HEK293 (cell line): Measurements from ENCODE around the gene HPRT1.

Experiments
- CTCF ChIP-seq: fragments of 450-650 bp; formaldehyde crosslinking; IDR thresholded peaks from 2 replicates; pipeline ENCODE4 v1.5.1; 2016; ENCODE audit warnings: missing biosample characterization, missing genetic modification characterization
- FEZF1 ChIP-seq: fragments of 450-650 bp; formaldehyde crosslinking; IDR thresholded peaks from 2 replicates; pipeline ENCODE4 v1.5.1; 2016; ENCODE audit warnings: missing biosample characterization, missing genetic modification characterization
- REST ChIP-seq: fragments of 450-650 bp; formaldehyde crosslinking; IDR thresholded peaks from 2 replicates; pipeline ENCODE4 v1.5.1; 2016; ENCODE audit warnings: missing biosample characterization, missing genetic modification characterization
- ZNF133 ChIP-seq: fragments of 450-650 bp; formaldehyde crosslinking; IDR thresholded peaks from 2 replicates; pipeline ENCODE4 v1.5.1; 2016; ENCODE audit warnings: missing biosample characterization, missing genetic modification characterization
- ZNF311 ChIP-seq: fragments of 450-650 bp; formaldehyde crosslinking; IDR thresholded peaks from 2 replicates; pipeline ENCODE4 v1.5.1; 2017; ENCODE audit warnings: missing biosample characterization, missing genetic modification characterization, borderline replicate concordance
- ZNF670 ChIP-seq: fragments of 450-650 bp; formaldehyde crosslinking; IDR thresholded peaks from 2 replicates; pipeline ENCODE4 v1.5.1; 2016; ENCODE audit warnings: missing biosample characterization, missing genetic modification characterization, low read depth
- ZNF777 ChIP-seq: fragments of 450-650 bp; formaldehyde crosslinking; IDR thresholded peaks from 2 replicates; pipeline ENCODE4 v1.5.1; 2017; ENCODE audit warnings: missing biosample characterization, missing genetic modification characterization, borderline replicate concordance
- TF ChIP-seq, protein P1 (sequence below): sonication (generic); formaldehyde crosslinking; IDR thresholded peaks from 2 replicates; pipeline ENCODE4 v1.8.1; 2022; ENCODE audit warnings: mild to moderate bottlenecking, moderate library complexity, missing genetic modification reagents

GRCh38 chrX:134533952-134534351 lies 74.0 kb downstream of the HPRT1 start:
- TF ChIP-seq ZNF670 (tag by site-specific recombination) (no peak), CTCF (tag by site-specific recombination) (no peak), REST (tag by site-specific recombination) (no peak), ZNF133 (tag by site-specific recombination) (no peak), ZNF311 (tag by site-specific recombination) (no peak), ZNF777 (tag by site-specific recombination) (no peak), FEZF1 (tag by site-specific recombination) (no peak)
- TF ChIP-seq, protein P1, sequence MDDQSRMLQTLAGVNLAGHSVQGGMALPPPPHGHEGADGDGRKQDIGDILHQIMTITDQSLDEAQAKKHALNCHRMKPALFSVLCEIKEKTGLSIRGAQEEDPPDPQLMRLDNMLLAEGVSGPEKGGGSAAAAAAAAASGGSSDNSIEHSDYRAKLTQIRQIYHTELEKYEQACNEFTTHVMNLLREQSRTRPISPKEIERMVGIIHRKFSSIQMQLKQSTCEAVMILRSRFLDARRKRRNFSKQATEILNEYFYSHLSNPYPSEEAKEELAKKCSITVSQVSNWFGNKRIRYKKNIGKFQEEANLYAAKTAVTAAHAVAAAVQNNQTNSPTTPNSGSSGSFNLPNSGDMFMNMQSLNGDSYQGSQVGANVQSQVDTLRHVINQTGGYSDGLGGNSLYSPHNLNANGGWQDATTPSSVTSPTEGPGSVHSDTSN: no peak
